Measurements from ENCODE around the gene RNGTT.

DNA sequence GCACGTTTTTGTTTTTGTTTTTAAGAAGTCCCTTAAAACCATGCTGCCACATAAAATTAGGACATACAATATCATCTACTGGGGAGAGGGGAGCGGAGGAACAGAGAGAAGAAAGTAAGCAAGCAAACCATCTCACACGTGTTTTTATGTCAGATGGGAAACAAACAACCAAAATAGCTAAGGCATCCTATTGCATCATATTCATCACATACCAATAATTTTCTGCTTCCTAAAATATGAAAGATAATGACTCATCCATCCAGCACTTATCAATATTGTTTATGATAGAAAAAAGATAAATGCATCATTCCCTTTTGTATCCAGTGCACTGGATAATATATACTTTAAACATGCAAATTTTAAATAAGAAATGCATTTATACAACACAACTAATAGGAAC lies 329.6 kb downstream of the RNGTT start:
- no peak for TF ChIP-seq POLR2AphosphoS5 (IDR thresholded peaks at IDR 0.05)
- TF ChIP-seq, protein P1, sequence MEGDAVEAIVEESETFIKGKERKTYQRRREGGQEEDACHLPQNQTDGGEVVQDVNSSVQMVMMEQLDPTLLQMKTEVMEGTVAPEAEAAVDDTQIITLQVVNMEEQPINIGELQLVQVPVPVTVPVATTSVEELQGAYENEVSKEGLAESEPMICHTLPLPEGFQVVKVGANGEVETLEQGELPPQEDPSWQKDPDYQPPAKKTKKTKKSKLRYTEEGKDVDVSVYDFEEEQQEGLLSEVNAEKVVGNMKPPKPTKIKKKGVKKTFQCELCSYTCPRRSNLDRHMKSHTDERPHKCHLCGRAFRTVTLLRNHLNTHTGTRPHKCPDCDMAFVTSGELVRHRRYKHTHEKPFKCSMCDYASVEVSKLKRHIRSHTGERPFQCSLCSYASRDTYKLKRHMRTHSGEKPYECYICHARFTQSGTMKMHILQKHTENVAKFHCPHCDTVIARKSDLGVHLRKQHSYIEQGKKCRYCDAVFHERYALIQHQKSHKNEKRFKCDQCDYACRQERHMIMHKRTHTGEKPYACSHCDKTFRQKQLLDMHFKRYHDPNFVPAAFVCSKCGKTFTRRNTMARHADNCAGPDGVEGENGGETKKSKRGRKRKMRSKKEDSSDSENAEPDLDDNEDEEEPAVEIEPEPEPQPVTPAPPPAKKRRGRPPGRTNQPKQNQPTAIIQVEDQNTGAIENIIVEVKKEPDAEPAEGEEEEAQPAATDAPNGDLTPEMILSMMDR (IDR thresholded peaks at IDR 0.05), result no peak
- no peak for TF ChIP-seq POLR2A (IDR thresholded peaks at IDR 0.05)
